Stimulated activated CD8-positive, alpha-beta memory T cell treated with anti-CD3 and anti-CD28 coated beads, Interleukin-7, amount 100 ng/mL, for 1 hour (primary cell): Measurements from ENCODE around the gene KASH5.

Experiments used
- DNase-seq, 2 donors: peaks; one replicate each; pipeline ENCODE4 v3.0.0-alpha.2; 2020; ENCODE audit warnings: low read depth in 2 of 2

Gene KASH5

DNA sequence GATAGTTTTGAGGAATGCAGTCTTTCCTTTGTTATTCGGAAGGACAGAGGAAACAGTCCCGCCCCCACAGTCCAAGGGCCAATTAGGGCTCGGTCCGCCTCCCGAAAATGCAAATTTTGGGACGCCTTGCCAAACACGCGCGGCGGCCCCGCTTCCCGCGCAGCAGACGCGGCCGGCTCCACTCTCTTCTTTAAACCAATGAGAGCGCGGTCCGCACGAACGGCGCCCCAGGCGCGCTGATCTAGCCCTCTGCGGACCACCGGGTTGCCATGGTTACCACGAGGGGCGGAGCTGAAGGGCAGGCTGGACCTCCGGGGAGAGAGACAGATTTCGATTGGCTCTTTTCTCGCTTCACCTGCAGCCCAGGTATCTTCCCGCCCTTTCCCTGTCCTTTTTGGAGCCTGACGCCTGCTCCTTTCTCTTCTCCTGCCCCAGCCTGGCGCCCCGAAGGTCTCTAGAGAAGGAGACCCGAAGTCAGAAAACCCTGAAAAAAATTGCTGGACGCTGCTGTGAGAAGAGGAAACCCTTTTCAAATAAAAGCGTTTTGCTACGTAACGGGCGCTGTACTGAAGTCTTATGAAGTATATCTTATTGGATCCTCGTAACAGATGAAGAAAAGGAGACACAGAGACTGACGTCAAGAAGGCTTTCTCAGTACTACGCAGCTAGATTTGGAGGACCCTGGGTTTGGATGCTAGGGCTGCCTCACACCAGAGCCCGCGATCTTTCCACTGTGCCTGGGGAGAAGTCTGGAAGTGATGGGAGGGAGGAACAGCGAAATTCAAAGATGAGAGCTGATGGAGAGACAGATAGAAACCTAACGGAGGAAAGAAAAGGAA lies 33.2 kb downstream of the KASH5 start:
- DNase-seq: no peak

DNA sequence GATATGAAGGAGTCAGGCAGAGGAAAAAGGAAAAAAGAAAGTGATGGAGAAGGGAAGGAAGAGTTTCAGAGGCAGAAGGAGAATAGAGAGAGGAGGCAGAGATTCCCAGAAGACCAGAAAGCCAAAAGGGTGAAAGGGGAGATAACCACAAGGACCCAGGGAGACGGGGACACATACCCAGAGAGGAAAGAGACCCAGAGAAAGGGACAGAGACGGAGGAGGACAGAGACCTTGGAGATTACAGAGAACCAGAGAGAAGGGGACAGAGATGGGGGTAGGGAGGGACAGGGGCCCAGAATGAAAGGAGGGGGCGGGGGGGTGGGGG lies 33.8 kb downstream of the KASH5 start:
- no peak for DNase-seq

DNA sequence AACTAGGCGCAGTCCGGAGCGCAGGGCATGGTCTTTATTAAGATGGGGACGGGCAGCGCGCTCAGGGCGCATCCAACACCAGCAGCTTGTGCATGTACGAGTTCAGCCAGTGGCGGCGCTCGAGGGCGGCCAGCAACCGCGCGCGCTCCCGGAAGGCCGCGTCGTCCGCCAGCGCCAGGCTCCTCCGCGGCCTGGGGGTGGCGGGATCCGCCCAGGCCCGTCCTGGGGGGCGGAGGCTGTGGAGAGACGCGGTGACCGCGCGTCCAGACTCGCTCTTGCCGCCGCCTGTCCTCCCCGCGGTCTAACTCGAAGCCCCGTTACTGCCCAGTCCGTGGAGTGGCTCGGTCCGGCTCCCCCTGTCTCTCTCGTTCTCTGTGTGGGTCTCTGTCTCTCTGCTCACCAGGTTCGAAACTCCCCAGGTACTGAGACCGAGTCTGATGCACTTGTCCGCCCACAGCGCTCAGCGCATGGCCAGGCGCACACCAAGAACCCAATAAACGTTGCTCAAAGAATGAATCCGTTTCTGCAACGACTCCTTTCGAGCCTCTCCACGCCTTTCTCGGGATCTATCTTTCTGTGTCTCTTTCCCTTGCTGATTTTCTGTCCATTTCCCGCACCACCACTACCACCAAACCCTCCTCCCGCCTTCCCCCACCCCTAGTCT lies 34.5 kb downstream of the KASH5 start:
- no peak for DNase-seq

DNA sequence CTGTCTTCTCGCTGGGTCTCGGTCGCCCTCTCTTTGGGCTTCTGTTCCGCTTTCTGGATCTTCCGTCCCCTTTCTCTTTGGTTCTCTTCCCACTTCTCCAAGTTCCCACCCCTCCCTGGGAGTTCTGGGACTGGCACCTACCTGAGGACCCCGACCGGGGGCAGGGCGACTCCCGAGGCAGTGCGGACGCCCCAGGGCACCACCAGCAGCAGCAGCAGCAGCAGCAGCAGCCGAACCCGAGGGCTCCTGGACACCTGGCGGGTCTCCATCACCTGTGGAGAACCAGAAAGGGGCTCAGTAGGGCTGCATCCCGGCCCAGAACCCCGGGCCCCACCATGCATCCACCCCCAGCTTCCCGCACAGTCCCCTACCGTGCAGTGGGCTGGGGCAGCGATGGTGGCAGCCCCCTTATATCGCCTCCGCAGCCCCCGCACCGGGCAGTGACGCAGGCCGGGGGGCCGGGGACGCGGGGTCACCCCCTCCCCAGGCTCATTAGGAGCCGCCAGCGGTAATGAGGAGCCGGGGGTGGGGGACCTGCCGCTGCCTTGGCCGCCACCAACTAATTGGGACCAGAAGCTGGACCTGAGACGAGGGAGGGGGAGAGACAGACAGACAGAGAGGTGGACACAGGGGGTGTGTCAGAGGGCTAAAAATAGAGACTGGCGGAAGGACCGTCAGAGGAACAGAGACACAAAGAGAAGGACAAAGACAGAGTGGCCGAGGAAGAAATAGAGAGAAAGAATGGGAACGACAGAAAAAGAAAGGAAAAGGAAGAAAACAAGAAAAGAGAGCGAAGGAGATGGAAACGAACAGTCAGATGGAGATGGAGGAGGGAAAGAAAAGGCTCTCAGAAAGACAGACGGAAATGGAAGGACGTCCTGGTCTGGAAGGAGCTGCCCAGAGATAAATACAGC lies 35.3 kb downstream of the KASH5 start, which contains the start of gene PTH2:
PTH2 (minus strand) TSS at position 371 of the 914 bp plus-strand sequence; CDS start at position 269, 102 bp downstream.
- DNase-seq: no peak

DNA sequence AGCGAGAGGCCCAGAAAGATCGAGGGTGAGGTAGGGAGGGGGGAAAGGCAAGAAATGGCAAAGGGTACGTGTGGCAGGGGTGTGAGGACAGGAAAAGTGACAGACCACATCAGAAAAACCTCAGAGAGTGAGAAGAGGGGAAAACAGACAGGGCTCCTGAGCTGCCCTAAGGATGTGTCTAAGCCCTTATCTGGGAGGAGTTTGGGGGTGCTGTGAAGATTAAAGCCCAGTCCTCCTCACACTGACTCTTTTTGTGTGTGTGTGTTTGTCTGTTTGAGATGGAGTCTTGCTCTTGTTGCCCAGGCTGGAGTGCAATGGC lies 35.9 kb downstream of the KASH5 start:
- no peak for DNase-seq

DNA sequence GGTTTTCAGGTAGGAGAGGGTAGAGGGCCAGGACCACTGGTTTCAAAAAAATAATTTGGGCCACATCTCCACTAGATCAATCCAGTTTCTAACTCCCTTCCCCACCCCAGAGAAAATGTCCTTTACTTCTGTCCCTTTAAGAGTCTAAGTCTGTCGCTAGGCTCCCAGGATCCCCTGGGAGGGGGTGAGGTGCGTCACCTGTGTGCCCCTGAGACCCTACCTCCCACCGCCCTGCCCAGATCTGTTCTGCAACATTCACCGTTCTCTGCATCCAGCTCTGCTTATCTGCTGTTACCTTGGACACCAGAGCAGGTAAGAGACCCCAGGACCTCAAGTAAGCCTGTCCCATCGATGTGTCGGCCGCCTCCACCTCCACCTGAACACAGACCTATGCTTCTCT lies 37.1 kb downstream of the KASH5 start, which contains the start of gene GFY:
GFY (plus strand) TSS at position 211 of the 400 bp plus-strand sequence. CDS start 1,043 bp downstream, outside the sequence.
- DNase-seq: no peak

DNA sequence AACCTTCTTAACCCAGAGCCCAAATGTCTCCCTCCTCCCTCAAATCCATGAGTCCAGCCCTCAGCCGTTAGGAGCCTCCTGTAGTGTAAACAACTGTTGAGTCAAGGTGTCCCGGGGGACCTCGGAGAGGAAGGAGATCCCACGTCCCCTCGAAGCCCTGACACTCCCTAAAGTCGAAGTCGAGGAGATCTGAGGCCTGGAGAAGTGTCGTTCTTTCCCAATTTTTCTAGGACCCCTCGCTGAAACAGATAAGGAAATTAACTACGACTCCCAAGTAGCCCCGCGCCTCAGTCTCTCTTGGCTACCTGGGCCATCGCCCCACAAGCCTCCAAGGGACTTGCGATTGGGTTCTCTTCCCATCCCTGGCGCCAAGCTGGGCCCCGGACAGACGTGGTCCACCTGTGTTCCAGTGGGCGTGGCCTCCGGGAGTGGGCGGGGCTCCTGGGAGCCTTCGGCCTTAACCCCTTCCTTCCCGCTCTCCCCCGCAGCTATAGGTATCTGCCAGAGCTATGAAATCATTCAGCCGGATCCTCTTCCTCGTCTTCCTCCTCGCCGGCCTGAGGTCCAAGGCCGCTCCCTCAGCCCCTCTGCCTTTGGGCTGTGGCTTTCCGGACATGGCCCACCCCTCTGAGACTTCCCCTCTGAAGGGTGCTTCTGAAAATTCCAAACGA lies 38.0 kb downstream of the KASH5 start:
- DNase-seq: no peak

DNA sequence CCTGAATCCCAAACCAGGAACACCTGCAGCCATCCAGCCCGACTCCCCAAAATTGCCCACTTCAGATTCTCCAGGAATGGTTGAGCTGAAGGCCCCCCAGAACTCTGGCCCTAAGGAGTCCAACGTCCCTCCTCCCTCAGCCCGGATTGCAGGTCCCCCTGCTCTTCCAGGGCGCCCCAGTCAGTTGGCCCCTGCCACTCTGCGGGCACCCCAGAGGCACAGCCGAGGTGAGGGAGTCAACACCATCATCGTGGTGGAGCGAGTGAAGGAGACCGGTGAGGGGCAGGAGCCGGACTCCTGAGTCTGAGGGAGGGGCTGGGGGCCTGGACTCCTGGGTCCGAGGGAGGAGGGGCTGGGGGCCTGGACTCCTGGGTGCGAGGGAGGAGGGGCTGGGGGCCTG lies 39.3 kb downstream of the KASH5 start:
- no peak for DNase-seq

DNA sequence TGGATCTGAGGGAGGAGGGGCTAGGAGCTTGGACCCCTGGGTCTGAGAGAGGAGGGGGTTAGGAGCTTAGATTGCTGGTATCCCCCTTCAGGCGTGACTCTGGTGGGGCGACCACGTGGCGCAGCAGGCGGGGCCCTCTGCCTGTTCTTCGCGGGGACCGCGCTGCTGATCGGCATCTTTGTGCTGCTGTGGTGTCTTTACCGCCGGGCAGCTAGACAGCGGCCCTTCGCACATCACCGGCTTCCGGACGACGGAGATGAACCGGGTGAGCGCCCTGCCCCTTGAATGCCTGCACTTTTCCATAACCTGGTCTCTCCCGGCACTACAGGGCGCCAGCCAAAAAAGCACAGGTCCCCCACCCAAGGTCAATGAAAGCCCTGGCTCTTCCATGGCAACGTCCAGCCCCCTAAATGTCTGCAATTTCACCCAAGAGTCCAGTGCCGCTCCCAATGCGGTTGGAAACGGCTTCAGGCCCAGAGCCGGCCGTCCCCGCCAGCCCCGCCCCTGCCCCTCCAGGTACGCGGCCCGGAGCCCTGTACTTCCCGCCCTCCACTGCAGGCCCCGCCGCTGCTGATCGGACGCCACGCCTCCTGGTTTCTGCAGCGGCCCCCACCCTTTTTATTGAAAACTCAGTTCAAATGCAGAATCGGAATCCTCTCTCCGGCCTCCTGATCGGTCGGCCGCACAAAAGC lies 40.0 kb downstream of the KASH5 start:
- DNase-seq: no peak

DNA sequence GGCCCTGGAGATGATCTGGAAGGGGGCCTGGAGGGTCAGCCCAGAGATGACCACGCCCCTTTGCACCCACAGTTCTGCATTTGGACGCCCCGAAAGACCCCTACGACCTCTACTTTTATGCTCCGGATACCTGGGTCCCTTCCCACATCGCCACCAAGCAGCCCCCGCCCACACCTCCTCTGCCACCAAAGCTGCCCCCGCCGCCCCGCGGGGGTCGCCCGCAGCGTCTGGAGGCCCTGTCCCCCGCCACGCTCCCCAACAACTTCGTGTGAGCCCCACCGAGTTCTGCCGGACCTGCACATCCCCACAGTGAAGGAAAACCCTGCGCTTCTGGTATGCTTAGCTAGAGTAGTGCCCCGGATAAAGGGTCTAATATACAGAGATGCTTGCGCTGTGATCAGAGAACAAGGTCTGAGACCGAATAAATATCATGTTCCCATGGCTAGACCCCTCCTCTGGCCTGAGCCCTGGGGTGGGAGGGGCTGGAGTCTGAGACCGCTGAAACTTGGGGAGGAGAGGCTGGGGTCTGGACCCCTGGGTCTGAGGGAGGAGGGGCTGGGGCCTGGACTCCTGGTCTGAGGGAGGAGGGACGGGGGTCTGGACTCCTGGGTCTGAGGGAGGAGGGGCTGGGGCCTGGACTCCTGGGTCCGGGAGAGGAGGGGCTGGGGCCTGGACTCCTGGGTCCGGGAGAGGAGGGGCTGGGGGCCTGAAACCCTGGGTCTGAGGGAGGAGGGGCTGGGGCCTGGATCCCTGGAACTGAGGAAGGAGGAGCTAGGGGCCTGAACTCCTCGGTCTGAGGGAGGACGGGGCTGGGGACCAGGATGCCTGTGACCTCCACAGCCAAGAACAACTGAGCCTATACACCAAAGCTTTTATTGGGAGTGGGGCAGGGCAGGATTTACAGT lies 40.8 kb downstream of the KASH5 start:
- no peak for DNase-seq

DNA sequence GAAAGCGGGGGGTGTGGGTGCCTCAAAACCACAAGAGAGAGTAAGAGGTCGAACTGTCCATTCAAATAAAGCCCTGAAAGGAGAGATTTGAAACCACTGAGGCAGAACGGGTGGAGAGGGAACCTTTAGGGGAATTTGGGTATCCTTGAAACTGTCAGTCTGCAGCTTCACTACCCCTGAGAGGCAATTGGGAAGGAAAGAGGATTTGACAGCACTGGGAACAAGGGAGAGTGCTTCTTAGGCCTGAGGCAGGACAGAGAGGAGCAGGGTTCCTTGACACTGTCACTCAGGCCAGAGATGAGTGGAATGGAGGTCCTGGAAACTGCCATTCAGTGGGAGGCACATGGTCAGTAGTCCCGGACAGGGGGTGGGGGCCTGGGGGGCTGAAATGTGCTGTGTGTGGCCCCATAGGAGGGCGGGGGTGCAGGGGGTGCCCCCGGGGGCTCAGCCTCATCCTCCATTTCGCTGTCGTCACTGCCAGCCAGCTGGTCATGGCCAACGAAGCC lies 42.2 kb downstream of the KASH5 start:
- DNase-seq: no peak

DNA sequence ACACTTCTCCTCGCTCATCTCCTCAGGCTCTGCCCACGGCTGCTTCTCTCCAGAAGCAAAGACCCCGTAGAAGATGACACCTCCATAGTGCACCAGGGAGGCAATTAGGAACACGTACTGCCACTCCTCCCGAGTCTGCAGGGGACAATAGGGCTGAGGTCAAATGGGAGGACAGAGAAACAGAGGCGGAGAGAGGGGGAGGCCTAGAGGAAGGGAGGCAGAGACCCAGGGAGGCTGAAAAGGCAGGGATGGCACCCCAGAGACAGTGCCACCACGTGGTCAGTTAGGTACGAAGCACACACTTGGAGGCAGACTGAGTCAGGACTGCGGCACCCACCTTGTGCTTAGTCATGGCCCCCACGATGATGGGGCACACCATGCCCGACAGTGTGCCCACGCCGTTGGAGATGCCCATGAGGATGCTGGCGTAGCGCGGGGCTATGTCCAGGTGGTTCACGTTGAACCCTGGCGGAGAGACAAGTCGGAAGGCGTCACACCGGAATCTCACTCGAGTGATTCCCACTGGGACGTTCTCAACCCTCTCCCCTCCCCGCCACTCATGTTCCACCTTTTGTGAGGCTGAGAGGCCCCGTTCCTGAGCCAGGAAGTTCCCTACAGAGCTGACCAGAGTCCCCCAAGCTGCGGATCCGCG lies 42.8 kb downstream of the KASH5 start:
- no peak for DNase-seq

DNA sequence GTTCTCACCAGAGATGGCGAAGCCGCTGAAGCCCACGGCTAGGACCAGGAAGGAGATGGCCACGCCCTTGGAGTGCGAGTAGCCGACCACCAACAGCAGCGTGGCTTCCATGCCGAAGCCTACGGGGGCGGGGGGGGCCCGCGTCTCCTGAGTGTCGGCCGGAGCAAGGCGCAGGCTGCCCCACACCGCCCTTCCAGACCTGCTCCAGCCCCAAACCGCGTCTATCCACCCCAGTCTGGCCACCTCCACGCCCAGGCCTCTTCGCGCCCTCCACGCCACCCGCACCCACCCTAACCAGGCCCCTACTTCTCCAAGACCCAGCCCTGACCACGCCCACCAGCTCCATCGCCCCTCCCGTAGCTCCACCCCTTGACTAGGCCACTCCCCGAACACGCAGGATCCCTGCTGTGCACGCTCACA lies 43.3 kb downstream of the KASH5 start:
- no peak for DNase-seq

DNA sequence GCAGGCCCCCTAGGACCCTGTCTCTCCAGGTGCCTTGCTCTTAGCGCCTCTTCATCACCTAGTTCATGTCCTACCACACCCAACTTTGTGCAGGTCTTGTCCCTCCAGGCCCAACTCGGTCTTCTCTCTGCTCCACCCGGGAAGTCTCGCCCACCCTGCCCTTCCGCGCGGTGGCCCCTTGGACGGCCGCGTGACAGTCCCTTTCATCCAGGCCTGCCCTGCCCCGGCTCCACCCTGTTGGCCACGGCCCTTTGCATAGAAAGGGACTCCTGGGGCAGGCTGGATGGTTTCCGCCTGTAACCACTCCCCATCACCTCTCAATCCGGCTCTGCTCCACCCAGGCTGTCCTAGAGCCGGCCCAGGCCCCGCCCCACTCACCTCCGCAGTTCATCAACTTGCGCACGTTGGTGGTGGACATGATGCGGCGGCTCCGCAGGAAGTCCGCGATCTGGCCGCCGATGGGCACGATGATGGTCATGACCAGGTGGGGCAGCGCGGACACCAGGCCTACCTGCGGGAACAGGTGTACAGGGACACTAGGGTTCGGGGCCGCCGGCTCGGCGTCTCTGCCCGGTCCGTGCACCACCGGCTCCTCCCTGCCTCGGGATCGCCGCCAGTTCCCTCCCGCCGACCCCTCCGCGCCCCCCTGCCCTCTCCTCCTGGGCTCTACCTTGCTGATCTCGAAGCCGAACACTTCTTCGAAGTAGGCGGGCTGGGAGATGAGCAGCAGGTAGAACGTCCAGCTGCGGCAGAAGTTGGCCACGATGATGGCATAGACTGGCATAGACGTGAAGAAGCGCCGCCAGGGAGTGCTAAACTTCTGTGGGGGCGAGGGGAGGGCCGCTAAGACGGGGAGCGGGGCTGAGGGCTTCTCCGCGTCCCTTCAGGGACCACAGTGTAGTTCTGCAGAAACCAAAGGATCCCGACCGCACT lies 44.4 kb downstream of the KASH5 start:
- DNase-seq: no peak

DNA sequence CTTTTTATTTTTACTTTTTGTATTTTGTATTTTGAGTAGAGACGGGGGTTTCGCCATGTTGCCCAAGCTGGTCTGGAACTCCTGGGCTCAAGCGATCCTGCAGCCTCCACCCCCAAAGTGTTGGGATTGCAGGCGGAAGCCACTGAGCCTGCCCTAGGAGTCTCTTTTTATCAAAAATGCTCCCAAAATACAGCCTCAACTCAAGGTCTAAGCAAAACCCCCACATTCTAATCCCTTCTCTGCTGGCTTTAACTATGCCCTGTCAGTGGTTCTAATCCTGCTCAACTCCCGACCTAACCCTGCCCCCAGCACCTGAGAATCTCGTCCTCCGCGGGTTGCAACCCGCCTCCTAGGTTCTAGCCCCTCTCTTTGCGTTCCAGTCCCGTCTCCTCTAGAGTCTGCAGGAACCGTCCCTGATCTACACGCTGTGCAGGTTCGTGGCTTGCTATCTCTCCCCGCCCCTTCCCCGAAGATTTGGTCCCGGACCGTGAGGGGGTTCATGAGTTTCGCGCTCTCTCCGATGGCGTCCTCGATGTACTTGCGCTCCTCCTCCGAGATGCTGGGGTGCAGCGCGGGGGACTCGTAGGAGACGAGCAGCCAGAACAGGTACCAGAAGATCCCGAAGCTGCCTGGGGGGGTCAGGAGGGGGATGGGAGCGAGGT lies 45.3 kb downstream of the KASH5 start:
- no peak for DNase-seq

DNA sequence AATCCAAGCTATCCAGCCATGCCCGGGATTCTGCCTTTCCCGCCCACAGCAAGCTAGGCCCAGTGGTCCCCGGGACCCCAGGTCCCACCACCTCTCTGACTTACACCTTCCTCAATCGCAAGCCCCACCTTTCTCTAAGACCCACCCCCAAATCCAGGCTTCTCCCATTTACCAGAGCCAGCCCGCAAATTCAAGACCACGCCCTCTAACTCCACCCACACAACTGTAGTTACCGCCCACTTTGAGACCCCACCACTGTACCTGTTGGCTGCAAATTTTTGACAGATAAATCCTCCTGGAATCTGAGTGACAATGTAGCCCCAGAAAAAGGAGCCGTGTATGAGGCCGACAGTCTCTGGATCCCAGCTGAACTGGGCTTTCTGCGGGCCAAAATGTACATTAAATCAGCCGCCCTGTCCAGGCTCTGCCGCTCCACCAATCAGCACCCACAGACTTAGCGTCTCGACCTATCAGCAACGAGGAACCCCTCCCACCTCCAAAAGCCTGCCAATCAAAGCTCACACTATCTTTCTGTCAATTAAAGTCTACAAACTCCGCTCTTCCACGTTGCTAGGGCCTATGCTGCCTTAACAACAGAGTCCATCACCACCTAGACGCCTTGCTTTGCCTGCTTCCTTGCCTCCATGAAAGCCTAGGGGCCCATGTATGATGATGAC lies 47.0 kb downstream of the KASH5 start:
- DNase-seq: no peak

DNA sequence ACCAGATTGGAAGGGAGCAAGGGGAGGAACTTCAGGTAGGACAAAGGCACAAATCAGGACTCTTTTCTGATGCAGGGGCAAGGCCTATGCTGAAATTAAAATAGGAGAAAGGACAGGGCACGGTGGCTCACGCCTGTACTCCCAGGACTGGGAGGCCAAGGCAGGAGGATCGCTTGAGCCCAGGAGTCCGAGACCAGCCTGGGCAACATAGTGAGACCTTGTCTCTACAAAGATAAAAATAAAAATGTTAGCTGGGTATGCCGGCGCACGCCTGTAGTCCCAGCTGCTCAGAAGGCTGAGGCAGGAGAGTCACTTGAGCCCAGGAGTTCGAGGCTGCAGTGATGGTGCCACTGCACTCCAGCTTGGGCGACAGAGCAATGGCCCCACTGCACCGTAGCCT lies 47.6 kb downstream of the KASH5 start:
- no peak for DNase-seq
